Measurements from ENCODE around the gene BLOC1S6.

The BLOC1S6 gene

DNA sequence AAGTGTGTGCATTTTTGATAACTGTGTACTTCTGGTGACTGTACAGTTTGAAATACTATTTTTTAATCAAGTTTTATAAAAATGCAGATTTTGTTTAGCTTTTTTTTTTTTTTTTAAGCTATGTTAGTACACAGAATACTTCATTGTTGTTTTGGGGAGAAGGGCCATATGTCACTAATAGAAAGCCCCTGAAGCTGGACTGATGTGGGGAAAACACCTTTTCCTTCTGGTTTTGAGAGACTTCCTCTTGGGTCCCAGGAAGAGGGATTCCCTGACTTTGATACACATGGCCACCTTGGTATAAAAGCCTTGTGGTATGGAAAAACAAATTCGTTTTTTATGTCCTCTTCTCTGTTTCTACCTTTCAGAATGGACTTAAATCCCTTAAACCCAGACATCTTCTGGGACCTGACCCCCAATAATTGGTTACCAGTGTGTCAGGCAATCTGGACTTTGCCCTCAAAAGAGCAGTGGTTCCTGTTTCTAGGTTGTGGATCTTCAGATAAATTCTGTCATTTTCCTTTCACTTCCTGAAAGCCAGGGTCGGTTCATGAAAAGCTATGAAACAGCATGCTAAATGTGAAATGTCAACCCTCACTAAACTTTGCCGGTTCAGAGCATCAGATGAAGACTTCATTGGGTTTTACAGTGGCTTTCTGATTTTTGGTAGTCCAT, 31.1 kb upstream of the BLOC1S6 start:
- CTCF ChIA-PET, result no interaction called here
- no peak for DNase-seq (ENCODE audit: low read depth, low spot score)

DNA sequence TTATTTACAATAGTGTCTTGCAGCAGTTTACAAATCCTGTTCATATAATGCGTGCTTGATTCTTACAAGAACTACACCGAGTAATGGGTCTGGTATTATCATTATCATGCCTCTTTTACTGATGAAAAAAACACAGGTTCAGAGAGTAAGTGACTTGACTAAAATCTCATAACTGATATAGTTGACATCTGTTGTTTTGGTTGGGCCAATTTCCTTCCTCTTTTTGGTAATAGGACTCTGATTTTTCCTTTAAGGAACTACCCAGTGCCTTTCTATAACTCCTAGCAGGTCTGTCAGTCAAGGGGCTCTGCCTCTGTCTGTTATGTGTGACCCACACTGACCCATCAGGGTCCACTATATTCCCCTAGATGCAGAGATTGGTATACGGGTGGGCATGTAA, 14.6 kb upstream of the BLOC1S6 start:
- H3K4me3 ChIP-seq (ENCODE audit: low read depth, low read length), result no peak overlapping the region
- POLR2A ChIA-PET, result no interaction called here
- TF ChIP-seq CTCF (IDR thresholded peaks at IDR 0.05; ENCODE audit: insufficient read depth, low read length, missing control alignments), result no peak
- DNase-seq (ENCODE audit: low read depth, low spot score), result no peak
- CTCF ChIA-PET, result no interaction called here

More for the DNA sequence above, 31.1 kb upstream of the BLOC1S6 start:
- TF ChIP-seq CTCF (IDR thresholded peaks at IDR 0.05; ENCODE audit: insufficient read depth, low read length, missing control alignments), result no peak
- no peak overlapping the region for H3K4me3 ChIP-seq (ENCODE audit: low read depth, low read length)
- POLR2A ChIA-PET, result no interaction called here

GRCh38 chr15:45573961-45574629, 13.1 kb upstream of the BLOC1S6 start:
- ChIA-PET CTCF (interaction anchor here (0.9 to 1.7 kb wide), 8 partner anchors 11 to 117 kb away, joined by 3 to 6 read pairs (median 4); no protein-coding TSS in a partner anchor), POLR2A (no interaction called here)
- DNase-seq (ENCODE audit: low read depth, low spot score), result no peak

DNA sequence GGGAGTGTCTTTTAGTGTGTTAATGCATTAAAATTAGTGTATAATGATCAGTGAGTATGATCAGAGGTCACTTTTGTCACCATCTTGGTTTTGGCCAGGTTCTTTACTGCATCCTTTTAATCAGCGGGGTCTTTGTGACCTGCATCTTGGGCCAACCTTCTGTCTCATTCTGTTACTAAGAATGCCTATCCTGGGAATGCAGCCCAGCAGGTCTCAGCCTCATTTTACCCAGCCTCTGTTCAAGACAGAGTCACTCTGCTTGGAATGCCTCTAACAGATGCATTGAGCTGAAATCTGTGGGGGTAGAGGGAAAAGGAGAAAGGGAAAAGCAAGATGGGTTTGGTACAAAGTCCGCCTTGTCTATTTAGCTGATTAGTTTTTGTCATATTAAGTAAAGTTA, 5.3 kb upstream of the BLOC1S6 start:
- POLR2A ChIA-PET, result no interaction called here
- CTCF ChIA-PET, result no interaction called here

More at GRCh38 chr15:45573961-45574629, 13.1 kb upstream of the BLOC1S6 start:
- TF ChIP-seq CTCF (IDR thresholded peaks at IDR 0.05; ENCODE audit: insufficient read depth, low read length, missing control alignments), result peak; percentile 44
- no peak overlapping the region for H3K4me3 ChIP-seq (ENCODE audit: low read depth, low read length)

DNA sequence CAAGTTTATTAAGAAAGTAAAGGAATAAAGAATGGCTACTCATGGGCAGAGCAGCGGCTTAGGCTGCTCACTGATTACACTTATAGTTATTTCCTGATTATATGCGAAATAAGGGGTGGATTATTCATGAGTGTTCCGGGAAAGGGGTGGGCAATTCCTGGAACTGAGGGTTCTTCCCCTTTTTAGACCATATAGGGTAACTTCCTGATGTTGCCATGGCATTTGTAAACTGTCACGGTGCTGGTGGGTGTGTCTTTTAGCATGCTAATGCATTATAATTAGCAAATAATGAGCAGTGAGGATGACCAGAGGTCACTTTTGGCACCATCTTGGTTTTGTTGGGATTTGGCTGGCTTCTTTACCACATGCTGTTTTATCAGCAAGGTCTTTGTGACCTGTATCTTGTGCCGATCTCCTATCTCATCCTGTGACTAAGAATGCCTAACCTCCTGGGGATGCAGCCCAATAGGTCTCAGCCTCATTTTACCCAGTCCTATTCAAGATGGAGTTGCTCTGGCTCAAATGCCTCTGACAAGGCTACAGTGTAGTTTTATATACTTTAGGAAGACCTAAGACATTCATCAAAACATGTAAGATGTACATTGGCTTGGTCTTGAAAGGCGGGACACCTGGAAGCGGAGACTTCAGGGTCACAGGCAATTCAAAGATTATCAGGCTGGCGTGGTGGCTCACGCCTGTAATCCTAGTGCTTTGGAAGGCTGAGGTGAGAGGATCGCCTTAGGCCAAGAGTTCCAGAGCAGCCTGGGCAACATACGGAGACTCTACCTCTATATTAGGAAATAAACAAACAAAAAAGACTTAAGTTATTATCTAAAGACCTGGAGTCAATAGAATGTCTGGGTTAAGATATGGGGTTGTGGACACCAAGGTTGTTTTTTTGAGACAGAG, 3.2 kb upstream of the BLOC1S6 start:
- no peak for DNase-seq (ENCODE audit: low read depth, low spot score)
- POLR2A ChIA-PET, result no interaction called here
- CTCF ChIA-PET, result interaction anchor here (1.5 kb wide), 1 partner anchor 10 kb away, joined by 5 read pairs; no protein-coding TSS in a partner anchor
- no peak overlapping the region for H3K4me3 ChIP-seq (ENCODE audit: low read depth, low read length)
- no peak for TF ChIP-seq CTCF (IDR thresholded peaks at IDR 0.05; ENCODE audit: insufficient read depth, low read length, missing control alignments)

More for the DNA sequence above, 5.3 kb upstream of the BLOC1S6 start:
- no peak for TF ChIP-seq CTCF (IDR thresholded peaks at IDR 0.05; ENCODE audit: insufficient read depth, low read length, missing control alignments)
- no peak for DNase-seq (ENCODE audit: low read depth, low spot score)
- H3K4me3 ChIP-seq (ENCODE audit: low read depth, low read length), result no peak overlapping the region
